Spleen (tissue), 7 donors: ENCODE measurements around the gene CARS1.

ENCODE experiments used
- POLR2A ChIP-seq, 3 donors: fragments of 450-650 bp; IDR thresholded peaks; one replicate each; pipeline ENCODE4 v1.5.1; 2017; ENCODE audit warnings: antibody characterized with exemption in 3 of 3, mild to moderate bottlenecking in 1 of 3
- TF ChIP-seq, protein P1 (sequence below), 11 experiments: fragments of 200-600 bp in 7 of 11; fragments of 450-650 bp in 4 of 11; sonication (generic) in 4 of 11; IDR thresholded peaks in 8 of 11; conservative IDR thresholded peaks in 3 of 11; 1 replicate in 7 of 11; 2 replicates in 4 of 11; pipeline versions ENCODE4 v1.4.0 to v1.8.0; 2016 to 2021; ENCODE audit warnings: antibody characterized with exemption in 11 of 11, inconsistent platforms in 4 of 11, mild to moderate bottlenecking in 1 of 11
- donor health status: DM: no; HTN: no; CAD: no; lungs with moderate emphysema.
- donor health status: DM: no; HTN: no; CAD: no.
- donor health status: DM: no; HTN: no; CAD: no.

DNA sequence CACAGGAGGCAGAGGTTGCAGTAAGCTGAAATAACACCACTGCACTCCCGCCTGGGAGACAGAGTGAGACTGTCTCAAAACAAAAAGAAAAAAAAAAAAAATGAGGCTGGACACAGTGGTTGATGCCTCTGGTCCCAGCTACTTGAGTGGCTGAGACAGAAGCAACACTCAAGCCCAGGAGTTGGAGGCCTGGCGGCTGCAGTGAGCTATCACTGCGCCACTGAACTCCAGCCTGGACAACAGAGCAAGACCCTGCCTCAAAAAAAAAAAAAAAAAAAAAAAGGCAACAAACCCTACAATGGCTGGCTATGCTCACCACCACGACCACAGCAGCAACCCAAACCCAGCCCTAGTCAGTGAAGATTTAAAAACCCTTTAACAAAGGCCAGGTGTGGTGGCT is 73.3 kb downstream of the CARS1 start:
- no peak for TF ChIP-seq POLR2A (IDR thresholded peaks at IDR 0.05)
- TF ChIP-seq, protein P1, sequence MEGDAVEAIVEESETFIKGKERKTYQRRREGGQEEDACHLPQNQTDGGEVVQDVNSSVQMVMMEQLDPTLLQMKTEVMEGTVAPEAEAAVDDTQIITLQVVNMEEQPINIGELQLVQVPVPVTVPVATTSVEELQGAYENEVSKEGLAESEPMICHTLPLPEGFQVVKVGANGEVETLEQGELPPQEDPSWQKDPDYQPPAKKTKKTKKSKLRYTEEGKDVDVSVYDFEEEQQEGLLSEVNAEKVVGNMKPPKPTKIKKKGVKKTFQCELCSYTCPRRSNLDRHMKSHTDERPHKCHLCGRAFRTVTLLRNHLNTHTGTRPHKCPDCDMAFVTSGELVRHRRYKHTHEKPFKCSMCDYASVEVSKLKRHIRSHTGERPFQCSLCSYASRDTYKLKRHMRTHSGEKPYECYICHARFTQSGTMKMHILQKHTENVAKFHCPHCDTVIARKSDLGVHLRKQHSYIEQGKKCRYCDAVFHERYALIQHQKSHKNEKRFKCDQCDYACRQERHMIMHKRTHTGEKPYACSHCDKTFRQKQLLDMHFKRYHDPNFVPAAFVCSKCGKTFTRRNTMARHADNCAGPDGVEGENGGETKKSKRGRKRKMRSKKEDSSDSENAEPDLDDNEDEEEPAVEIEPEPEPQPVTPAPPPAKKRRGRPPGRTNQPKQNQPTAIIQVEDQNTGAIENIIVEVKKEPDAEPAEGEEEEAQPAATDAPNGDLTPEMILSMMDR (IDR thresholded peaks at IDR 0.05 in 8 of 11, conservative IDR thresholded peaks at IDR 0.05 in 3 of 11) = no peak
